SJCRH30 (cell line): ENCODE results near the gene SLC46A1. TPM values are rescaled to one million over a fixed set of nuclear protein-coding genes. Genes with fewer than 3 reads are reported as not detected.

Source experiments
- DNase-seq, 2 experiments: peaks; one replicate each; pipeline ENCODE4 v3.0.0-alpha.2; 2015 to 2020
- H3K27ac ChIP-seq: fragments of 250-450 bp; sonication (Bioruptor Pico); 2 replicates; pipeline ENCODE4 v1.5.1; 2020; ENCODE audit warnings: mild to moderate bottlenecking, moderate library complexity
- H3K27me3 ChIP-seq: fragments of 250-450 bp; sonication (Bioruptor Pico); 2 replicates; pipeline ENCODE4 v1.5.1; 2020; ENCODE audit warnings: mild to moderate bottlenecking, moderate library complexity
- H3K36me3 ChIP-seq: fragments of 250-450 bp; sonication (Bioruptor Pico); 2 replicates; pipeline ENCODE4 v1.5.1; 2020; ENCODE audit warnings: mild to moderate bottlenecking, moderate library complexity
- H3K4me1 ChIP-seq: fragments of 250-450 bp; sonication (Bioruptor Pico); 2 replicates; pipeline ENCODE4 v1.5.1; 2020; ENCODE audit warnings: mild to moderate bottlenecking, moderate library complexity
- H3K4me3 ChIP-seq: fragments of 250-450 bp; sonication (Bioruptor Pico); 2 replicates; pipeline ENCODE4 v1.5.1; 2020; ENCODE audit warnings: mild to moderate bottlenecking, moderate library complexity
- H3K9me3 ChIP-seq: fragments of 250-450 bp; sonication (Bioruptor Pico); replicated peaks from 2 replicates; pipeline ENCODE4 v1.5.1; 2020; ENCODE audit warnings: mild to moderate bottlenecking, moderate library complexity
- total RNA-seq: library from RNA; depleted of rRNA; stranded (reverse); fragments of >200 nt; shearing (Covaris generic); gene quantifications from 2 replicates; pipeline ENCODE4 v1.2.3, GENCODE V29; 2014

SLC46A1 gene
- total RNA-seq, 1 experiment from 2014 or later = 10.6 TPM

DNA sequence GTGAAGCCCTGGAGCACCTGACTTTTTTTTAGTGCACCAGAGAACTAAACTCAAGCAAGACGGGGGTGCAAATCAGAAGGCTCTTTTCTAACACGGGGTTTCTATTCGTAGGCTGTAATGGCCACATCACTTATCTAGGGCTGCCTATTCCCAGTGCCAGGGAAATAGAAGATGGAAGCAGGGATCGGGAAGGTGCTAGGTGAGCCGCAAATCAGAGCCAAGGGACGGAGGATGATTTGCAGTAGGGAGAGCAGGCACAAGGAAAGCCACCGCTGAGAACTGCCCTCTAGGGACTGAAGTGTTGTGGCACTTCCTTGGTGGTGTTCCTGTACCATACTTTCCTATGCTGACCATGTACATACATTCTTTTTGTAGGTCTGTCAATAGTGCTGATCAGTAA lies 7.8 kb upstream of the SLC46A1 start:
- H3K27me3 ChIP-seq = peaks cover 10% of the 10 kb centered on the region
- H3K27ac ChIP-seq = no peak overlapping the region
- no peaks in the 10 kb centered on the region for H3K9me3 ChIP-seq
- no peak overlapping the region for H3K4me3 ChIP-seq
- no peaks in the 10 kb centered on the region for H3K4me1 ChIP-seq
- H3K36me3 ChIP-seq = no peaks in the 10 kb centered on the region
- DNase-seq = no peak

DNA sequence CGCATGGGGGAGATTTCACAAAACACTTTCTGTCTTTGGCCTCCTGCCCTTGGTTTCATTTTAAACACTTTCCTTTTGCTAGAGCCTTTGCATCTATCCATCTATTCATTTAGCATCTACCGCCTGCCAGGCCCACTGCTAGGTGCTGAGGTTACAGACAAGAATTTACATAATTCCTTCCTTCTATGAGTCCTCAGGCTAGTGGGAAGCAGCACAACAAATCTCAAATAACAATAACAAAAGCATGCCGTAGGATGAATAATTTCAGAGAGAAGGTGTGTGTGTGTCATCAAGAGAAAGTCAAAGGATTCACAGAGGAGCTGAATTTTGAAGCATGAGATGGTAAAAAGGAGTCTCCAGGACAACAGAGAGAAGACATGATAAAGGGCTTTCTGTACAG lies 6.1 kb upstream of the SLC46A1 start:
- Histone ChIP-seq H3K9me3 (no peaks in the 10 kb centered on the region), H3K36me3 (no peaks in the 10 kb centered on the region), H3K27me3 (peaks cover 10% of the 10 kb centered on the region), H3K4me3 (no peak overlapping the region), H3K4me1 (peaks cover 9% of the 10 kb centered on the region), H3K27ac (no peak overlapping the region)
- DNase-seq = no peak

DNA sequence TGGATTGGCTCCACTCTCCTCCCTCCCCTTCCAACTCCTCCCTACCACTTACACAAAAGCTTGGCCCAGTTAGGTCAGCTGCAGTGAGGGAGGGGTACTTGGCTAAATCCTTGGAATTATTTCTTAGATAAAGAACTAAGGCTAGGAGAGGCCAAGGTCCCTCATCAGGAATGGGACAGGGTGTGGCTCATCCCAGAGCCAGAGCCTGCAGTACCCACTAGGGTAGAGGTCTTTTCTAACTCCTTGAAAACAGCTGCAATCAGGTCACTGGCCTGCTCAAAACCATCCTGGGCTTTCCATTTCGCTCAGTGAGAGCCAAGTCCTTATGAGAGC lies 1.9 kb upstream of the SLC46A1 start:
- Histone ChIP-seq H3K27me3 (peaks cover 3% of the 10 kb centered on the region; the same call in 1 of the 2 replicates), H3K27ac (no peak overlapping the region), H3K4me3 (no peak overlapping the region), H3K36me3 (no peaks in the 10 kb centered on the region), H3K9me3 (no peaks in the 10 kb centered on the region), H3K4me1 (peaks cover 14% of the 10 kb centered on the region)
- peak in 1 of 2 experiments; percentile 32 for DNase-seq

DNA sequence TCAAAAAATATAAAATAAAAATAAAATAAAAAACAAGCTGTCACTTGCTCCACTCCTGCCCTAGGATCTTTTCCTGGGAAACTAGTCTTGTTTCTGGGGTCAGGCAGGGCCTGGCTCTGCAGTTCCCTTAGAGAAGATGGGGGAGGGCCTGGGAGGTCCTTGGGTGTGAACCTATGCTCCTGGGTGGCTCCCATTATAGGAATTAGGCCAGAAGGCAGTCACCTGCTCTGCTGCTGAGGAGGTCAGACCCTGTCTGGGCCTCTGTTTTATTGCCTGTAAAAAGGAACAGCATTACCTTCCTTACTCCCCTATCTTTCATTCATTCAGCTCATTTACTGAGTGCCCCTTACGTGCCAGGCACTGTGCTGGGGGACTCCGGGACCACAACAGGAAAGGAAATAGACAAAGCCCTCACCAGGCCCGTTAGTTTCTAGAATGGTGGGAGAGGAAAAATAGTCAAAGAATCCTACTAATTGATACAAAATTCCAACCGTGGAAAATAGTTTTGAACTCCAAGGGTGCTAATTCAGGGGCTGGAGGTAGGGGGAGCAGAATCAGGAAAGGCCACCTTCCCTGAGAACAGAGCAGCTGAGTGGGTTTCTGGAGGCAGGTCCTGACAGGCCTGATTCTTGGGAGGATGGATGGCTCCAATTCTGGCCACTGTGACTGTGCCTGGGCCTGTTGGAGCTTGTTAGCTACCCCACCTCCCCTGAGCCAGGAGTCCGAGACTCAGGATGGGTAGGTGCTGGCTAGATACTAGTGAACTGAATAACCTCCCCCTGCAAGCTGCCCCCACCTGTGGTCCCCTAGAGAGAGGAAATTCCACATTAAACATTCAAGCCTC lies 1.3 kb upstream of the SLC46A1 start:
- no peaks in the 10 kb centered on the region for H3K9me3 ChIP-seq
- H3K36me3 ChIP-seq = no peaks in the 10 kb centered on the region
- no peak overlapping the region for H3K27ac ChIP-seq
- peaks cover 3% of the 10 kb centered on the region; the same call in 1 of the 2 replicates for H3K27me3 ChIP-seq
- no peak overlapping the region for H3K4me3 ChIP-seq
- DNase-seq = peak; percentile 48 to 59
- peaks cover 14% of the 10 kb centered on the region for H3K4me1 ChIP-seq

DNA sequence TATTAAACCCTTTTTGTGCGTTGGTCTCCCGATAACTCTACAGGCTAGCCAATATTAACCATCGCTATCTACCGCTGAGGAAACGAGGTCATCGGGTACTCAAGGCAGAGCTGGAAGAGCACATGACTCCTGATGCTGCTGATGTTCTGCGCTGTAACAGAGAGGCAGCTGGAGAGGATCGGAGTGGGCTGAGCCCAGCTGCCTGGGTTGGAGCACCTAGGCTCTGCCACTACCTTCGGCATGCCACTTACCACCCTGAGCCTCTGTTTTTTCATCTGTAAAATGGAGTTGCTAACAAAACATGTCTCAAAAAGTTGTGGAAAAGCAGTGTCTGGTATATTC lies 432 bp upstream of the SLC46A1 start:
- peak overlapping the region; percentile 83 for H3K4me3 ChIP-seq
- H3K27me3 ChIP-seq = peaks cover 3% of the 10 kb centered on the region; the same call in 1 of the 2 replicates
- DNase-seq = peak in 1 of 2 experiments; percentile 35
- peaks cover 14% of the 10 kb centered on the region for H3K4me1 ChIP-seq
- no peak overlapping the region for H3K27ac ChIP-seq
- no peaks in the 10 kb centered on the region for H3K9me3 ChIP-seq
- no peaks in the 10 kb centered on the region for H3K36me3 ChIP-seq

DNA sequence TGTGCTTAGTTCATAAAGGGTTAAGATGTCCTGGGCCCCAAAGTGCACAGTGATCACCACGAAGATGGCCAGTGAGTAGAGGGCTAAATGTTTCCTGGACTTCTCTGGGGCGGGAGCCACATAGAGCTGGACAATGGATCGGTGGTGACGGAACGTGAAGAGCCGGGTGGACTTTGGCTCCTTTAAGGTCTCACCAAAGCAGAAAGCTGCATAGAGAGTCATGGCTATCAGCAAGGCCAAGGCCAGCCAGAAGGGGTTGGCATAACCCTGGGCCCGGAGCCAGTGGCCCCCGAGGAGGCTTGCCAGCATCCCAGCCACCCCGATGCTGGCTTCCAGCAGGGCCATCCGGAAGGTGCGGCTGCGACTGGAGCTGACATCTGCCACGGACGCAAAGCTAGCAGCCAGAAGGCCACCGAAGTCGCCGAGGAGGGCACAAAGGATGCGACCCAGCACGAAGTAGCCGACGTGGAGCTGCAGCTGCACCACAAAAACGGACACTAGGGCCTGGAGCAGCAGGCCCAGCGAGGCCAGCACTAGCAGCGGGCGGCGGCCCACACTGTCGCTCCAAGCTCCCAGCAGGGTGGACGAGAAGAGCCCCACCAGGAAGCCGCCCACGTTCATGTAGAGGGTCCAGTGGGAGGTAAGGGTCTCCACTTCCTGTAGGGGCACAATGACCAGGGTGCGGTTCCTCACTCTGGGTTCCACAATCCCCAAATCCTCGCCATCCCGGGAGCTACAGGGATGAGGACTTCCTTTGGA lies 1.0 kb downstream of the SLC46A1 start:
- DNase-seq = no peak
- no peak overlapping the region for H3K27ac ChIP-seq
- no peaks in the 10 kb centered on the region for H3K27me3 ChIP-seq
- H3K9me3 ChIP-seq = no peaks in the 10 kb centered on the region
- H3K36me3 ChIP-seq = no peaks in the 10 kb centered on the region
- peaks cover 14% of the 10 kb centered on the region for H3K4me1 ChIP-seq
- peak overlapping the region; percentile 83 for H3K4me3 ChIP-seq

DNA sequence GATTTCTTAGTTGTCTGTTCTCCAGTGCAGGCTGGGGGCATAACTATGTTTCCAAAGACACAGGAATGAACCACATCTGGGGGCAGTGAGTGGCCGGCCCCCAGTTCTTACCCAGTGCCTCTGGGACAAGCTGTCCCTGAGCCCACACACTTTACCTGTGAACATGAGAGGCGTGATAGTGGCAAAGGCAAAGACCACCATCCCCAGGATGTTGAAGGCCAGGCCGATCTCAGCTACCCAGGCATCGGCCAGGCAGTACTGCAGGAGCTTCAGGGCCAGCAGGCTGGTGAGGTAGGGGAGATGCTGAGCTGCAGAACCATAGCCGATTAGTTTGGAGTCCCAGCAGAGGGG lies 1.6 kb downstream of the SLC46A1 start:
- Histone ChIP-seq H3K9me3 (no peaks in the 10 kb centered on the region), H3K27me3 (no peaks in the 10 kb centered on the region), H3K36me3 (no peaks in the 10 kb centered on the region), H3K4me1 (peaks cover 14% of the 10 kb centered on the region), H3K27ac (no peak overlapping the region), H3K4me3 (no peak overlapping the region)
- no peak for DNase-seq

DNA sequence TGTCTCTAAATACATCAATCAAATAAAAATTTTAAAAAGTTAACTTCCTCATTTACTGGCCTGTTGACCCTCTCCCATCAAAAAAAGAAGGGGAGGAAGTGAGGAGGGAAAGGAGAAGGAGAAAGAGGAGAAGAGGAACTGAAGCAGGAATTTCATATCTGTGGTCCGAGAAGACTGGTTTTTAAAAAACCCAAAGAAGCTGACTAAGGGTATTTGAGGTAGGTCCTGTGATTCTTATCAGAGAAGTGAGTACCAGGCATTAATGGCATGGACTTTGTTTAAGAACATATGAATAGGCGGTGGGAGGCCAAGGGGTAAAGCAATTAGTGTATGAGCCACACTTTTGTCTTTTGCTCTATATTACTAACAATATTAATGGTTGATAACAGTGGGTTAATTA lies 2.0 kb downstream of the SLC46A1 start:
- no peak overlapping the region for H3K4me3 ChIP-seq
- DNase-seq = no peak

DNA sequence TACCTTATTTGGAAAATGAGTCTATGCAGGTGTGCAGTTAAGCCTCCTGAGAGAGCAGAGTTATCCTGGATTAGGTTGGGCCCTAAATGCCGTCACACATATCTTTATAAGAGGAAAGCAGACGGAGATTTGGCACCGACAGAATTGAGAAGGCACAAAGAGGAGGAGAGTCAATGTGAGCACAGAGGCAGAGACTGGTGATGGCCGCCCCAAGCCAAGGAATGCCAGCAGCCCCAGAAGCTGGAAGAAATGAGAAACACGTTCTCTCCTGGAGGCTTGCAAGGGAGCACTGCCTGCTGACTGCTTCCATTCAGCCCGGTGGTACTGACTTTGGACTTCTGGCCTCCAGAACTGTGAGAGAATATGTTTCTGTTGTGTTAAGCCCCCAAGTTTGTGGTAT lies 3.2 kb downstream of the SLC46A1 start:
- Histone ChIP-seq H3K9me3 (no peaks in the 10 kb centered on the region), H3K4me3 (no peak overlapping the region), H3K36me3 (no peaks in the 10 kb centered on the region), H3K27me3 (no peaks in the 10 kb centered on the region), H3K27ac (no peak overlapping the region), H3K4me1 (peaks cover 18% of the 10 kb centered on the region)
- no peak for DNase-seq

More for the DNA sequence above, 2.0 kb downstream of the SLC46A1 start:
- peaks cover 14% of the 10 kb centered on the region for H3K4me1 ChIP-seq
- no peaks in the 10 kb centered on the region for H3K36me3 ChIP-seq
- H3K9me3 ChIP-seq = no peaks in the 10 kb centered on the region
- no peaks in the 10 kb centered on the region for H3K27me3 ChIP-seq
- no peak overlapping the region for H3K27ac ChIP-seq

DNA sequence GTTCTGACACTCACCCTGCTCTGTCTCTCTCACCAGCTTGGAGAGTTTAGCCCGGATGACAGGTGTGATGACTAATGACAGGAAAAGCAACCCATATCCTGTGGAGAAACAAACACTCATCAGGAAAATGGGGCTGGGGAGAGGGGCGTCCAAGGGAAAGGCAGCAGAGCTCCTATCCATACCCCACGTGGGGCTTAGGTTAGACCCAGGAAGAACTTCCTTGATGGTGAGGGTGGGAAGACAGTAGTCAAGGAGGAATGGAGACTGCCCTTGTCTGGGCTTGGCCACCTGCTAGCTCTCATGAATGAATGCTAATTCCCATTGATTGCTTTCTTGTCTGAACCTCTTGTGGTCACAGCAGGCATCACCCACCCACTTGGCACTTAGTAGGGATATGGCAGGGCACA lies 3.8 kb downstream of the SLC46A1 start:
- no peak overlapping the region for H3K4me3 ChIP-seq
- H3K9me3 ChIP-seq = no peaks in the 10 kb centered on the region
- H3K36me3 ChIP-seq = no peaks in the 10 kb centered on the region
- DNase-seq = no peak
- H3K27ac ChIP-seq = no peak overlapping the region
- H3K4me1 ChIP-seq = peaks cover 13% of the 10 kb centered on the region
- no peaks in the 10 kb centered on the region for H3K27me3 ChIP-seq

DNA sequence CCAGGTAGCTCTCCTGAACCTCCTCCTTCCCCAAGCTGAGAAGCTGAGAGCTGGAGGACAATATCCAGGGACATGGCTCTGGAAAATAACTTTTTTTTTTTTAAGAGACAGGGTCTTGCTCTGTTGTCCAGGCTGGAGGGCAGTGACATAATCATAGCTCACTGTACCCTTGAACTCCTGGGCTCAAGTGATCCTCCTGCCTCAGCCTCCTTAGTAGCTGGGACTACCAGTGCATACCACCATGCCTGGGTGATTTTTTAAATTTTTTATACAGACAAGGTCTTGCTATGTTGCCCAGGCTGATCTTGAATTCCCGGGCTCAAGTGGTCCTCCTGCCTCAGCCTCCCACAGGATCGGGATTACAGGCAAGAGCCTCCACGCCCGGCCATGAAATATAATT lies 6.2 kb downstream of the SLC46A1 start:
- H3K4me3 ChIP-seq = no peak overlapping the region
- no peaks in the 10 kb centered on the region for H3K27me3 ChIP-seq
- H3K9me3 ChIP-seq = no peaks in the 10 kb centered on the region
- DNase-seq = no peak
- H3K27ac ChIP-seq = no peak overlapping the region
- H3K36me3 ChIP-seq = peaks cover 6% of the 10 kb centered on the region; the same call in 1 of the 2 replicates
- peaks cover 7% of the 10 kb centered on the region for H3K4me1 ChIP-seq

DNA sequence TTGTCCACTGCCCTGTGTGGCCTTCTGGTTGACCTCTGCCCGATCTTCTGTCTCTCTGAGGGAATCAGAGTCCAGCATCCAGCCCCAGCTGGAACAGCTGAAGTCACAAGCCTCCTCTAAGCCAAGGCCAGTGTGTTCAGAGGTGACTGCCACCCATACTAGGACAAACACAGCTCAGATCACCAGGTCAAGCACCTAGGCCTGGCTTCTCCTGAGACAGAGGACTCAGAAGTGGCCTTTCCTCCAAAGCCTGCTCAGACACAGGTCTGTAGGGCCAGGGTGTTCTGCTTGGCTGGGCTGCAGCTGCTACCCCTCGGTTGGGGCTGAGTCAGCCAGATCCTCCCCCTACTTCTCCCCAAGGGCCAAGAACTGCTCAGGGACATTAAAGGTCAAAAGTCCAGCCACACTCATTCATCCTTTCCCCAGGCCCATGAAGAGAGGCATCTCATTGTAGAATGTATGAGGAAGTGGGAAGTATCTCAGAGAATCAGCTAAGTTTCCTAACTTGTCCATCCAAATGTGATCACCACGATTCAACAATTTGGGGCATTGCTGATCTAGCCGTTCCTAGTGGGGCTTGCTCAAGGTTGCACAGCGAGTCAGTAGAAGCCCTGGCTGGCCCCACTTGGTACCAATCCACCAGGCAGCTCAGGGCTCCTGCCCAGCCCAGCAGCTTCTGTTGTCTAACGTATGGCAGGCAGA lies 7.6 kb downstream of the SLC46A1 start:
- Histone ChIP-seq H3K36me3 (peaks cover 9% of the 10 kb centered on the region), H3K4me1 (peaks cover 7% of the 10 kb centered on the region), H3K27me3 (no peaks in the 10 kb centered on the region), H3K9me3 (no peaks in the 10 kb centered on the region), H3K27ac (0 out of 2 replicates have a peak overlapping the region, but pooled peaks have one; percentile 10), H3K4me3 (no peak overlapping the region)
- DNase-seq = peak in 1 of 2 experiments; percentile 40

DNA sequence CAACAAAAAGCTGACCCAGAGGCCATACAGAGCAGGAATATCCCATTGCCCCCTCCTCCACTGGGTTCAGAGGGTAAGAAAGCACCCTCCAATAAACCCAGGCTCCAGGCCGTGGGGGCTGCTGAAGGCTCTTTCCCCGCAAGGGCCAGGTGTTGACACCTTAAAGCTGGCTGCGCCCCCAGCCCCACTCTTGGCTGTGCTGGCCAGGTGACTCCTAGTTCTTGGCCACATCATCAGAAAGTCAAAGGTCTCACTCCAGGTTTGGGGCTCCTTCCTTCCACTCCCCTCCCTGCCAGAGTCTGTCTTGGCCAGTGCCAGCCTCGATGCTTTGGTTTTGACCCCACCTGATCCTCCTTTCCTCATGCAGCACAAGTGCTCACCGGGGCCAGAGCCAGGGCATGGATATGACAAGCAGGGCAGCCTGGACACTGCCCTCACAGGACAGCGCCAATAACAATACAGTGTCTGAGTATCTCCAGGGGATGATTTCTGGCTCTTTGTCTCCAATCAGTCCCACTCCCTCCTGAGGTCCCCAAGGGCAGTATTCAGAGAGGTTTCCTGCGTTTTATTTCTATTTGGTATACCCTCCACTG lies 8.2 kb downstream of the SLC46A1 start:
- no peak for DNase-seq
- peaks cover 7% of the 10 kb centered on the region for H3K4me1 ChIP-seq
- H3K9me3 ChIP-seq = no peaks in the 10 kb centered on the region
- H3K27ac ChIP-seq = no peak overlapping the region
- no peaks in the 10 kb centered on the region for H3K27me3 ChIP-seq
- peaks cover 11% of the 10 kb centered on the region for H3K36me3 ChIP-seq
- H3K4me3 ChIP-seq = no peak overlapping the region

DNA sequence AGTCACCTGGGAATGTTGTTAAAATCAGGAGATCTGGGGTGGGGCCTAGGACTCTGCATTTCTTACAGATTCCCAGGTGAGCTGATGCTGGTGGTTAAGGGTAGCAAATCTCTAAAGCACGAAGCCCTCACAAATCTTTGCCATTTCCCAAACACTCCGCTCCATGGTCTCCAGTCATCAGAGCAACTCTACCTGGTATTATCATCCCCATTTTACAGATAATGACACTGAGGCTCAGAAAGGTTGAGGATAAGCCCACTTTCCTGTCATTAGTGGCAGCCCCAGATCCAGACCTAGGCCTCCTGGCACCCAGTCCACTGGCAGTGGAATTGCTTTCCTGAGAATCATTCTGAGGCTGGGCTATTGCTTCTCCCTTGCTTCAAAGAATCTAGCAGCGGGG lies 8.7 kb downstream of the SLC46A1 start:
- H3K4me3 ChIP-seq = no peak overlapping the region
- no peak for DNase-seq
- no peaks in the 10 kb centered on the region for H3K27me3 ChIP-seq
- H3K4me1 ChIP-seq = peaks cover 7% of the 10 kb centered on the region
- no peaks in the 10 kb centered on the region for H3K9me3 ChIP-seq
- H3K27ac ChIP-seq = no peak overlapping the region
- peaks cover 12% of the 10 kb centered on the region for H3K36me3 ChIP-seq
